ENCODE measurements around the gene GOT1.

GRCh38 chr10:99375426-99375825 is 55.0 kb downstream of the GOT1 start:
- TF ChIP-seq POLR2A (IDR thresholded peaks at IDR 0.05): no peak
- TF ChIP-seq CTCF (IDR thresholded peaks at IDR 0.05): no peak

Measured in esophagus squamous epithelium (tissue), 4 donors.